Type B pancreatic cell (in vitro differentiated cells): Measurements from ENCODE around the gene FCHO2. TPM values are rescaled to one million over a fixed set of nuclear protein-coding genes. Genes with fewer than 3 reads are reported as not detected.
A peak's percentile ranks its signal among the peaks of the same experiment; 100 is the strongest.

Experiments used
- DNase-seq: peaks from one replicate; pipeline ENCODE4 v3.0.0; 2021; ENCODE audit warnings: mixed read lengths; ENCODE audit not compliant: unreplicated experiment; ENCODE audit errors: extremely low spot score
- H3K27ac Mint-ChIP-seq: 2 replicates; pipeline ENCODE4 v1.8.0; 2021; ENCODE audit warnings: mild to moderate bottlenecking, mixed read lengths
- H3K27me3 Mint-ChIP-seq: 2 replicates; pipeline ENCODE4 v1.8.0; 2021; ENCODE audit warnings: mixed read lengths
- H3K36me3 Mint-ChIP-seq: 2 replicates; pipeline ENCODE4 v1.8.0; 2021; ENCODE audit warnings: mixed read lengths
- H3K4me1 Mint-ChIP-seq: one replicate; pipeline ENCODE4 v1.8.0; 2021; ENCODE audit warnings: mixed read lengths; ENCODE audit not compliant: unreplicated experiment
- H3K4me3 Mint-ChIP-seq: 2 replicates; pipeline ENCODE4 v1.8.0; 2021; ENCODE audit warnings: mild to moderate bottlenecking, mixed read lengths
- H3K9me3 Mint-ChIP-seq: 2 replicates; pipeline ENCODE4 v1.8.0; 2021; ENCODE audit warnings: mixed read lengths
- CTCF ChIP-seq: fragments of 200-600 bp; sonication (generic); conservative IDR thresholded peaks from 2 replicates; pipeline ENCODE4 v1.5.0; 2021; ENCODE audit warnings: antibody characterized with exemption, mild to moderate bottlenecking
- total RNA-seq: library from RNA; stranded (reverse); gene quantifications from 2 replicates; pipeline ENCODE4 v1.2.1, GENCODE V29; 2021; ENCODE audit warnings: low replicate concordance

Gene FCHO2
- total RNA-seq, 1 donor from 2014 or later = 22.8 TPM

- Mint-ChIP-seq H3K4me3 (no peak overlapping the region), H3K4me1 (peaks cover 14% of the 10 kb centered on the region), H3K27ac (peak overlapping the region; percentile 52), H3K9me3 (no peaks in the 10 kb centered on the region), H3K36me3 (peaks cover 18% of the 10 kb centered on the region), H3K27me3 (no peaks in the 10 kb centered on the region)
- TF ChIP-seq CTCF = no peak
- no peak for DNase-seq
These were observed 73.3 kb downstream of the FCHO2 start for GRCh38 chr5:73028991-73029595.

GRCh38 chr5:73030531-73030930 lies 74.7 kb downstream of the FCHO2 start:
- TF ChIP-seq CTCF = no peak
- no peaks in the 10 kb centered on the region for H3K27me3 Mint-ChIP-seq
- peaks cover 14% of the 10 kb centered on the region for H3K36me3 Mint-ChIP-seq
- H3K4me3 Mint-ChIP-seq = peak overlapping the region; percentile 78
- peak overlapping the region; percentile 95 for H3K27ac Mint-ChIP-seq
- H3K9me3 Mint-ChIP-seq = no peaks in the 10 kb centered on the region
- DNase-seq = no peak
- H3K4me1 Mint-ChIP-seq = peaks cover 14% of the 10 kb centered on the region

- H3K4me1 Mint-ChIP-seq = peaks cover 14% of the 10 kb centered on the region
- H3K4me3 Mint-ChIP-seq = peak overlapping the region; percentile 78
- no peak for TF ChIP-seq CTCF
- no peak for DNase-seq
- H3K27ac Mint-ChIP-seq = peak overlapping the region; percentile 95
- no peaks in the 10 kb centered on the region for H3K9me3 Mint-ChIP-seq
- peaks cover 10% of the 10 kb centered on the region for H3K36me3 Mint-ChIP-seq
- no peaks in the 10 kb centered on the region for H3K27me3 Mint-ChIP-seq
These were observed 75.2 kb downstream of the FCHO2 start for GRCh38 chr5:73030995-73031394.

- TF ChIP-seq CTCF = no peak
These were observed 76.0 kb downstream of the FCHO2 start for GRCh38 chr5:73031839-73032238.

GRCh38 chr5:73032635-73033034 lies 76.8 kb downstream of the FCHO2 start:
- no peak overlapping the region for H3K27ac Mint-ChIP-seq
- H3K4me1 Mint-ChIP-seq = peaks cover 14% of the 10 kb centered on the region
- peaks cover 10% of the 10 kb centered on the region for H3K36me3 Mint-ChIP-seq
- DNase-seq = no peak
- H3K9me3 Mint-ChIP-seq = no peaks in the 10 kb centered on the region
- no peak overlapping the region for H3K4me3 Mint-ChIP-seq
- H3K27me3 Mint-ChIP-seq = no peaks in the 10 kb centered on the region
- TF ChIP-seq CTCF = no peak

More at GRCh38 chr5:73031839-73032238, 76.0 kb downstream of the FCHO2 start:
- Mint-ChIP-seq H3K27me3 (no peaks in the 10 kb centered on the region), H3K27ac (peak overlapping the region; percentile 95), H3K4me3 (no peak overlapping the region), H3K4me1 (peaks cover 14% of the 10 kb centered on the region), H3K9me3 (no peaks in the 10 kb centered on the region), H3K36me3 (peaks cover 10% of the 10 kb centered on the region)
- DNase-seq = no peak
